HCT116 (cell line): ENCODE measurements around the gene SPATA3. TPM values are rescaled to one million over a fixed set of nuclear protein-coding genes. Genes with fewer than 3 reads are reported as not detected.

Source experiments
- ATAC-seq: fragments of 200-7000 bp; cut with Tn5 transposase; 2 replicates; pipeline ENCODE4 v1.9.1; 2020; ENCODE audit warnings: mild to moderate bottlenecking, moderate library complexity
- BruUV-seq: library from RNA; stranded (reverse); fragments of 400-500 nt; replicated peaks from 2 replicates; lab custom pipeline; 2021; lab: Mats Ljungman, UMichigan
- CTCF ChIA-PET: fragments of 300-600 bp; sonication (Branson Sonifier 250); formaldehyde crosslinking; loops from one replicate; lab custom pipeline; 2021; ENCODE audit warnings: antibody characterized with exemption; lab: Charles Lee
- POLR2A ChIA-PET: fragments of 300-600, 350-600 bp; sonication (Branson Sonifier 250); formaldehyde crosslinking; loops from one replicate; lab custom pipeline; 2021; ENCODE audit warnings: antibody characterized with exemption; lab: Charles Lee
- RAD21 ChIA-PET, 2 experiments: fragments of 300-600 bp; sonication (Branson Sonifier 250); formaldehyde crosslinking; loops; one replicate each; lab custom pipeline; 2023; ENCODE audit warnings: low total read pairs in 2 of 2; ENCODE audit not compliant: uncharacterized antibody in 2 of 2, unreplicated experiment in 2 of 2, low non-redundant PET in 1 of 2; lab: Charles Lee
- DNase-seq: peaks from one replicate; pipeline ENCODE4 v3.0.0-alpha.2; 2010; ENCODE audit warnings: low read depth, low spot score
- H2AFZ ChIP-seq: fragments of 200-600 bp; shearing (Covaris generic), sonication (generic); 2 replicates; pipeline ENCODE4 v1.6.1; 2017; ENCODE audit warnings: low read depth, mixed run types, mixed read lengths, antibody characterized with exemption, low read length; ENCODE audit not compliant: poor library complexity, severe bottlenecking
- H3K27ac ChIP-seq: 2 replicates; pipeline ENCODE4 v1.5.1; 2012; ENCODE audit warnings: low read depth, low read length
- H3K27me3 ChIP-seq: fragments of 200-600 bp; sonication (generic); 2 replicates; pipeline ENCODE4 v1.6.1; 2016; ENCODE audit warnings: mixed run types, low read length, mixed read lengths; ENCODE audit not compliant: insufficient read depth
- H3K36me3 ChIP-seq, 2 experiments: fragments of 200-500 bp in 1 of 2; fragments of 200-600 bp in 1 of 2; sonication (Bioruptor generic) in 1 of 2; sonication (generic) in 1 of 2; 2 replicates each; pipeline versions ENCODE4 v1.5.1 to v1.6.1; 2014 to 2016; ENCODE audit warnings: low read length in 2 of 2, inconsistent platforms in 1 of 2, mixed read lengths in 1 of 2, mixed run types in 1 of 2; ENCODE audit not compliant: insufficient read depth in 2 of 2, control insufficient read depth in 1 of 2
- H3K4me1 ChIP-seq, 2 experiments: fragments of 200-600 bp in 1 of 2; sonication (generic) in 1 of 2; 2 replicates each; pipeline versions ENCODE4 v1.5.1 to v1.6.1; 2012 to 2017; ENCODE audit warnings: low read length in 2 of 2, inconsistent platforms in 1 of 2, mild to moderate bottlenecking in 1 of 2, mixed read lengths in 1 of 2, mixed run types in 1 of 2, moderate library complexity in 1 of 2; ENCODE audit not compliant: insufficient read depth in 2 of 2, control insufficient read depth in 1 of 2
- H3K4me2 ChIP-seq: fragments of 200-600 bp; sonication (generic); 2 replicates; pipeline ENCODE4 v1.6.1; 2017; ENCODE audit warnings: mixed run types, low read length, mixed read lengths
- H3K4me3 ChIP-seq, 2 experiments: fragments of 200-600 bp in 1 of 2; sonication (generic) in 1 of 2; replicated peaks in 1 of 2; 2 replicates each; pipeline ENCODE4 v1.5.1; 2011 to 2016; ENCODE audit warnings: low read length in 2 of 2, control low read depth in 1 of 2, low read depth in 1 of 2, mild to moderate bottlenecking in 1 of 2, mixed read lengths in 1 of 2, mixed run types in 1 of 2
- H3K79me2 ChIP-seq: fragments of 200-600 bp; sonication (generic); 2 replicates; pipeline ENCODE4 v1.6.1; 2017; ENCODE audit warnings: mild to moderate bottlenecking, mixed run types, low read length, moderate library complexity, mixed read lengths; ENCODE audit not compliant: insufficient read depth
- H3K9ac ChIP-seq: fragments of 200-600 bp; sonication (generic); 2 replicates; pipeline ENCODE4 v1.6.1; 2016; ENCODE audit warnings: low read length, mixed read lengths
- H3K9me2 ChIP-seq: fragments of 200-600 bp; sonication (generic), shearing (Covaris generic); 2 replicates; pipeline ENCODE4 v1.6.1; 2017; ENCODE audit warnings: mixed run types, mild to moderate bottlenecking, moderate library complexity; ENCODE audit not compliant: insufficient read depth
- H3K9me3 ChIP-seq, 2 experiments: fragments of 200-500 bp in 1 of 2; fragments of 200-600 bp in 1 of 2; sonication (Bioruptor generic) in 1 of 2; sonication (generic) in 1 of 2; 2 replicates each; pipeline ENCODE4 v1.6.1; 2014 to 2017; ENCODE audit warnings: low read length in 2 of 2, mixed read lengths in 2 of 2, inconsistent platforms in 1 of 2, low read depth in 1 of 2, mild to moderate bottlenecking in 1 of 2, mixed run types in 1 of 2, moderate library complexity in 1 of 2; ENCODE audit not compliant: control insufficient read depth in 1 of 2, insufficient read depth in 1 of 2
- H4K20me1 ChIP-seq: fragments of 200-600 bp; sonication (generic), shearing (Covaris generic); 2 replicates; pipeline ENCODE4 v1.6.1; 2017; ENCODE audit warnings: mixed run types, mild to moderate bottlenecking, moderate library complexity; ENCODE audit not compliant: insufficient read depth
- ATF3 ChIP-seq: IDR thresholded peaks from 2 replicates; pipeline ENCODE4 v1.6.1; 2012
- CBX3 ChIP-seq: IDR thresholded peaks from 2 replicates; pipeline ENCODE4 v1.6.1; 2012; ENCODE audit warnings: low read depth
- CEBPB ChIP-seq: IDR thresholded peaks from 2 replicates; pipeline ENCODE4 v1.6.1; 2012; ENCODE audit warnings: low read depth
- CTCF ChIP-seq, 3 experiments: fragments of 200-600 bp in 1 of 3; sonication (generic) in 1 of 3; IDR thresholded peaks in 2 of 3; conservative IDR thresholded peaks in 1 of 3; 2 replicates each; pipeline ENCODE4 v1.5.1; 2012 to 2017; ENCODE audit warnings: low read depth in 2 of 3, low read length in 2 of 3, antibody characterized with exemption in 1 of 3, borderline replicate concordance in 1 of 3, control low read depth in 1 of 3, mild to moderate bottlenecking in 1 of 3, mixed read lengths in 1 of 3, mixed run types in 1 of 3, moderate library complexity in 1 of 3; ENCODE audit not compliant: insufficient read depth in 1 of 3
- EGR1 ChIP-seq: IDR thresholded peaks from 2 replicates; pipeline ENCODE4 v1.6.1; 2012; ENCODE audit warnings: low read depth
- ELF1 ChIP-seq: IDR thresholded peaks from 2 replicates; pipeline ENCODE4 v1.6.1; 2012; ENCODE audit warnings: low read depth, borderline replicate concordance
- EZH2 ChIP-seq: fragments of 200-600 bp; sonication (generic); IDR thresholded peaks from 2 replicates; pipeline ENCODE4 v1.6.1; 2017; ENCODE audit warnings: antibody characterized with exemption, mixed run types
- FOSL1 ChIP-seq: IDR thresholded peaks from 2 replicates; pipeline ENCODE4 v1.6.1; 2012; ENCODE audit warnings: low read depth
- JUND ChIP-seq: IDR thresholded peaks from 2 replicates; pipeline ENCODE4 v1.6.1; 2012
- MAX ChIP-seq: IDR thresholded peaks from 2 replicates; pipeline ENCODE4 v1.6.1; 2012
- POLR2AphosphoS5 ChIP-seq: IDR thresholded peaks from 2 replicates; pipeline ENCODE4 v1.6.1; 2011; ENCODE audit warnings: mild to moderate bottlenecking, low read depth, low read length, moderate library complexity
- RAD21 ChIP-seq: IDR thresholded peaks from 2 replicates; pipeline ENCODE4 v1.6.1; 2012; ENCODE audit warnings: low read depth, mild to moderate bottlenecking
- REST ChIP-seq: IDR thresholded peaks from 2 replicates; pipeline ENCODE4 v1.6.1; 2012; ENCODE audit warnings: low read depth
- SIN3A ChIP-seq: IDR thresholded peaks from 2 replicates; pipeline ENCODE4 v1.6.1; 2012; ENCODE audit warnings: low read depth
- SP1 ChIP-seq: IDR thresholded peaks from 2 replicates; pipeline ENCODE4 v1.6.1; 2012; ENCODE audit warnings: low read depth
- TCF7L2 ChIP-seq: IDR thresholded peaks from 2 replicates; pipeline ENCODE4 v1.7.0; 2011; ENCODE audit warnings: borderline replicate concordance, inconsistent platforms; ENCODE audit not compliant: insufficient read depth, insufficient read length; ENCODE audit errors: extremely low read depth
- YY1 ChIP-seq: IDR thresholded peaks from 2 replicates; pipeline ENCODE4 v1.6.1; 2011; ENCODE audit warnings: low read length, low read depth, moderate library complexity, mild to moderate bottlenecking; ENCODE audit not compliant: insufficient replicate concordance; ENCODE audit errors: extremely low read depth
- ZBTB33 ChIP-seq: IDR thresholded peaks from 2 replicates; pipeline ENCODE4 v1.6.1; 2011; ENCODE audit warnings: mild to moderate bottlenecking, low read length, moderate library complexity; ENCODE audit not compliant: insufficient replicate concordance; ENCODE audit errors: extremely low read depth
- ZNF274 ChIP-seq: fragments of 200-500 bp; sonication (Bioruptor generic); IDR thresholded peaks from 2 replicates; pipeline ENCODE4 v1.6.1; 2014; ENCODE audit warnings: mild to moderate bottlenecking, low read depth, low read length, inconsistent platforms
- intact Hi-C: fragments of 100-400 bp; cut with micrococcal nuclease; formaldehyde crosslinking; loops from 2 replicates; pipeline ENCODE4 v1.10.0; 2022
- total RNA-seq: library from RNA; stranded (reverse); gene quantifications from one replicate; pipeline ENCODE4 v1.2.1, GENCODE V29; 2021; ENCODE audit not compliant: unreplicated experiment

SPATA3 gene
- total RNA-seq, 1 experiment from 2014 or later: not detected

- no peaks in the 10 kb centered on the region; a peak in 1 of 4 replicates for H3K9me3 ChIP-seq
- no peak overlapping the region for H3K4me2 ChIP-seq
- no peaks in the 10 kb centered on the region for H4K20me1 ChIP-seq
- no peaks in the 10 kb centered on the region for H3K79me2 ChIP-seq
- POLR2A ChIA-PET: no interaction called here
- no TSS peak for BruUV-seq
- no peak overlapping the region for H3K4me3 ChIP-seq
- no peaks in the 10 kb centered on the region for H3K9me2 ChIP-seq
- no peaks in the 10 kb centered on the region for H3K36me3 ChIP-seq
- CTCF ChIA-PET: no interaction called here
- H2AFZ ChIP-seq: no peak overlapping the region
- intact Hi-C loops: no loop called here
- no peak overlapping the region for H3K27ac ChIP-seq
- DNase-seq (no peak), ATAC-seq (no peak)
- no peak overlapping the region for H3K9ac ChIP-seq
- RAD21 ChIA-PET: no interaction called here
- no peaks in the 10 kb centered on the region for H3K4me1 ChIP-seq
- peaks cover 7% of the 10 kb centered on the region; the same call in 1 of the 2 replicates for H3K27me3 ChIP-seq
- no peak for TF ChIP-seq CTCF (IDR thresholded peaks at IDR 0.05 in 2 of 3, conservative IDR thresholded peaks at IDR 0.05 in 1 of 3; ENCODE audit: borderline replicate concordance in 1 of 3, insufficient read depth in 1 of 3, low read depth in 2 of 3, low read length in 2 of 3)
- no peak for TF ChIP-seq REST
- TF ChIP-seq YY1: no peak
- no peak for TF ChIP-seq SP1
- no peak for TF ChIP-seq CEBPB
- TF ChIP-seq EGR1: no peak
- no peak for TF ChIP-seq ZNF274
- TF ChIP-seq ZBTB33: no peak
- no peak for TF ChIP-seq FOSL1
- no peak for TF ChIP-seq EZH2
- TF ChIP-seq ATF3: no peak
- no peak for TF ChIP-seq RAD21
- TF ChIP-seq SIN3A: no peak
- TF ChIP-seq CBX3: no peak
- no peak for TF ChIP-seq POLR2AphosphoS5
- no peak for TF ChIP-seq JUND
- TF ChIP-seq TCF7L2: no peak
- no peak for TF ChIP-seq ELF1
- TF ChIP-seq MAX: no peak
These were observed 11.6 kb downstream of the SPATA3 start for GRCh38 chr2:231007286-231008098.
